DMS 273 (cell line): ENCODE measurements around the gene FAM76B.

Experiments
- DNase-seq: peaks from one replicate; lab custom pipeline; 2025; ENCODE audit not compliant: unreplicated experiment; lab: John Stamatoyannopoulos, UW

Gene FAM76B

DNA sequence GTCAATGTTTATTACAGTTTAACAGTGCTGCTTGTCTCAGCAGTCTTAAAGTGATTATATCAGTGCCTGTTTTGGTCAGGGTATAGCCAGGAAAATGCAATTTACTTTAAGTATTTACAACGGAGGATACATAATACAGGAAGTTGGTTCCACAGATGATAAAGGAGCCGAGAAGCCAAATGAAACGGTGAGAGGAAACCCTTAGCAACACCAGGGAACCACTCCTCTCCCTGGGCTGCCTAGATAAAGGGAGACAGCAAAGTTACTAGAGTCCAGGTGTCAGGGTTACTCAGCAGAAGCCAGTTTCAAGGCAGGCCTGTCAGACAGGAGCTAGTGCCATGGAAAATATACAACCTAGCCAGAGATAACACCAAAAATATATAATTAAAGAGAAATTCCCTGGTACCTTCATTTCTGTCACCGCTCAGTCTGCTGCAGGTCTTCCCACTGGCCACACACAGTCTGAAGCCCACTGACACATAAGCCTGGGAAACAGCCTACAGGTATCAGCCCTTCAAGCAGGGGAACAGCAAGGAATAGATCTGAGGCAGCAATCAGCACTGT is 55.5 kb downstream of the FAM76B start:
- DNase-seq, result peak; percentile 1

DNA sequence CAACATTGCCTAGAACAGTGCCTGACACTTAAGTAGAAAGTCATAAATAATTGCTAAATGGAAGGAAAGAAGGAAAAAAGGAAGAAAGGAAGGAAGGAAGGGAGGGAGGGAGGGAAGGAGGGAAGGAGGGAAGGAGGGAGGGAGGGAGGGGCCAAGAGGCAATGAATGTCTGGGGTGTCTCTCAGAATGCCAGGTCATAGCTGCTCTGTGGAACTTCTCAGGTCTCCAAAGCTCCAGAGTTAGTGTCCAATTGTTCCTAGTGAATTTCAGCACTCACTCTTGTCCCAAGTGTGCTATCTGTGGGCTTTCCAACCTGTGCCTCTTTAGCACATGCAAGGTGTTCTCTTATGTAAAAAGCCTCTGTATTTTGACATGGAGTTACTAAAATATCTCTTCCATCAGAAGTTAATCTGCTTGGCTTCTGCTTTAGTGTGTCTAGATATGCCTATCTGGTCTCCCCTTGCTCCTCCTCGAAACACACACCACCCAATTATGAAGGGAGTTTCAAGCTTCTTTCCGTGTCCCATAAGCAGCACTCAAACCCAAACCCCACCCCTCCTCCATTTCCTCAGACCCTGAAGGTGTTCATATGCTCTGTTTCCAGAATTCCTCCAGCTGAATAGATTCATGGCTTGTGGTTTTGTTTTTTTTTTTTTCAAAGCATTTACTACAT is 56.5 kb downstream of the FAM76B start:
- no peak for DNase-seq

DNA sequence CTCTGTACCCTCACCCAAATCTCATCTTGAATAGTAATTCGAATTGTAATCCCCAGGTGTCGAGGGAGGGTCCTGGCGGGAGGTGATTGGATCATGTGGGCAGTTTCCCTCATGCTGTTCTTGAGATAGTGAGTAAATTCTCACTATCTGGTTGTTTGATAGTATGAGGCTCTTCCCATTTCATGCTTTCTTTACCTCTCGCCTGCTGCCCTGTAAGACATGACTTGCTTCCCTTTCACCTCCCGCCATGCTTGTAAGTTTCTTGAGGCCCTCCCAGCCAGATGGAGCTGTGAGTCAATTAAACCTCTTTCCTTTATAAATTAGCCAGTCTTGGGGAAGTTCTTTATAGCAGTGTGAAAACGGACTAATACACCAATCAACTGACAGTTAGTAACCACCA is 60.1 kb downstream of the FAM76B start:
- no peak for DNase-seq

- DNase-seq, result no peak
Measured at GRCh38 chr11:95728790-95729189, 60.8 kb downstream of the FAM76B start.

- DNase-seq, result peak; percentile 1
Measured at GRCh38 chr11:95728094-95728493, 61.5 kb downstream of the FAM76B start.

GRCh38 chr11:95727620-95728019 is 62.0 kb downstream of the FAM76B start:
- peak; percentile 48 for DNase-seq

GRCh38 chr11:95727111-95727510 is 62.5 kb downstream of the FAM76B start:
- no peak for DNase-seq

DNA sequence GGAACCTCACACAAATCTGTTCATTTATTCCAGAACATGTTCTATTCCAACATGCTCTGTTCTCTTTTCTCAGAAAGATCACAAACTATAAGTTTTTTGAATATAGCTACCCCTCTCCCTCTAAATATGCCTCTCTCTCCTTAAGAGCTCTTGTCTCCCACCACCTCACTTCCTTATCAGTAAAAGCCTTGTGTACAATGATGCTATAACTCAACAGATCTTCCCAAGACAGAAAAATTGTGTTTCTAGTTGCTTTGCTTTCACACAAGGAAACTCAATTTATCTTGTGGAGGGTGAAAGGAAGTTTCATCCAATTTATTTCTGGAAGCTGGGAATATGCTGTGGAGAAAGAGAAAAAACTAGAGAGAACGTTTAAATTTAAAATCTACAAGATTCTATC is 64.4 kb downstream of the FAM76B start:
- DNase-seq, result no peak

- DNase-seq, result no peak
Measured at GRCh38 chr11:95723361-95723942, 66.1 kb downstream of the FAM76B start.

DNA sequence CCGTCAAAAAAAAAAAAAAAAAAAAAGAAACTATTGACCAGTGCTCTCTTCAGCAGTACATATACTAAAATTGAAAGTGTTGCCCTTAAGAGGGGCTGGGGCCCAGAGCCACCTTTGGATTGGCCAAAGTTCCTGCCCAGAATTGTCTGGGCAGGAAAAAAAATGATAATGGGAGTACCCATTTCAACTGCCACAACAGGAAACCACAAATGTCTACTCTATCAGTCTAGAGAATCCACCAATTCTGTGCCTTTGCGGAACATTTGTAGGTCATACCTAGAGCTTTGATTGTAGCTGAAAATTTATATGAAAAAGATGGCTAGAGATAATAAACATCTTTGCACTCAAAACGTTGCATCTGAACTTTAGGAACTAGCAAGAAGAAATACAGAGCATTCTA is 69.4 kb downstream of the FAM76B start:
- DNase-seq, result no peak
